Karpas-422 (cell line): ENCODE data around the gene LENG8. TPM values are rescaled to one million over a fixed set of nuclear protein-coding genes. Genes with fewer than 3 reads are reported as not detected.
A peak's percentile ranks its signal among the peaks of the same experiment; 100 is the strongest.
"Not testable (repeated sequence)": the region's sequence is repeated elsewhere in the genome, so short reads cannot be mapped to it uniquely, and the experiment has no call there.

Experiments used
- DNase-seq: peaks from one replicate; pipeline ENCODE4 v3.0.0-alpha.2; 2015
- H2AFZ ChIP-seq: fragments of 200-600 bp; sonication (generic); 2 replicates; pipeline ENCODE4 v1.6.1; 2014; ENCODE audit warnings: antibody characterized with exemption, low read length, mixed read lengths
- H3K27ac ChIP-seq: fragments of 200-600 bp; sonication (generic); 2 replicates; pipeline ENCODE4 v1.5.1; 2014; ENCODE audit warnings: mild to moderate bottlenecking, low read length, moderate library complexity
- H3K27me3 ChIP-seq: fragments of 200-600 bp; sonication (generic); 2 replicates; pipeline ENCODE4 v1.6.1; 2014; ENCODE audit warnings: low read length, mixed read lengths
- H3K36me3 ChIP-seq: fragments of 200-600 bp; sonication (generic); 2 replicates; pipeline ENCODE4 v1.6.1; 2014; ENCODE audit warnings: low read length, mixed read lengths; ENCODE audit not compliant: insufficient read depth
- H3K4me1 ChIP-seq: fragments of 200-600 bp; sonication (generic); 2 replicates; pipeline ENCODE4 v1.6.1; 2014; ENCODE audit warnings: mild to moderate bottlenecking, low read length, mixed read lengths
- H3K4me2 ChIP-seq: fragments of 200-600 bp; sonication (generic); 2 replicates; pipeline ENCODE4 v1.6.1; 2014; ENCODE audit warnings: low read length, low read depth, mild to moderate bottlenecking; ENCODE audit not compliant: poor library complexity, severe bottlenecking
- H3K4me3 ChIP-seq: fragments of 200-600 bp; sonication (generic); 2 replicates; pipeline ENCODE4 v1.5.1; 2014; ENCODE audit warnings: mild to moderate bottlenecking, antibody characterized with exemption, low read length, mixed read lengths
- H3K79me2 ChIP-seq: fragments of 200-600 bp; sonication (generic); 2 replicates; pipeline ENCODE4 v1.6.1; 2014; ENCODE audit warnings: mild to moderate bottlenecking, low read length, mixed read lengths
- H3K9ac ChIP-seq: fragments of 200-600 bp; sonication (generic); 2 replicates; pipeline ENCODE4 v1.6.0; 2014; ENCODE audit warnings: low read length
- H3K9me2 ChIP-seq: fragments of 200-600 bp; sonication (generic), shearing (Covaris generic); replicated peaks from 2 replicates; pipeline ENCODE4 v1.6.0; 2014; ENCODE audit warnings: mild to moderate bottlenecking, low read length, moderate library complexity; ENCODE audit not compliant: insufficient read depth
- H3K9me3 ChIP-seq: fragments of 300-700, 200-600 bp; sonication (generic); 2 replicates; pipeline ENCODE4 v1.6.1; 2014; ENCODE audit warnings: low read length, mixed read lengths
- H4K20me1 ChIP-seq: fragments of 200-600 bp; sonication (generic); 2 replicates; pipeline ENCODE4 v1.6.1; 2014; ENCODE audit warnings: mild to moderate bottlenecking, antibody characterized with exemption, low read length, low read depth; ENCODE audit not compliant: insufficient read depth
- total RNA-seq: library from RNA; depleted of rRNA; stranded (reverse); fragments of >200 nt; shearing (Covaris generic); gene quantifications from 2 replicates; pipeline ENCODE4 v1.2.3, GENCODE V29; 2014; ENCODE audit warnings: low replicate concordance

The LENG8 gene
- total RNA-seq, 1 experiment from 2014 or later: 88.3 TPM

DNA sequence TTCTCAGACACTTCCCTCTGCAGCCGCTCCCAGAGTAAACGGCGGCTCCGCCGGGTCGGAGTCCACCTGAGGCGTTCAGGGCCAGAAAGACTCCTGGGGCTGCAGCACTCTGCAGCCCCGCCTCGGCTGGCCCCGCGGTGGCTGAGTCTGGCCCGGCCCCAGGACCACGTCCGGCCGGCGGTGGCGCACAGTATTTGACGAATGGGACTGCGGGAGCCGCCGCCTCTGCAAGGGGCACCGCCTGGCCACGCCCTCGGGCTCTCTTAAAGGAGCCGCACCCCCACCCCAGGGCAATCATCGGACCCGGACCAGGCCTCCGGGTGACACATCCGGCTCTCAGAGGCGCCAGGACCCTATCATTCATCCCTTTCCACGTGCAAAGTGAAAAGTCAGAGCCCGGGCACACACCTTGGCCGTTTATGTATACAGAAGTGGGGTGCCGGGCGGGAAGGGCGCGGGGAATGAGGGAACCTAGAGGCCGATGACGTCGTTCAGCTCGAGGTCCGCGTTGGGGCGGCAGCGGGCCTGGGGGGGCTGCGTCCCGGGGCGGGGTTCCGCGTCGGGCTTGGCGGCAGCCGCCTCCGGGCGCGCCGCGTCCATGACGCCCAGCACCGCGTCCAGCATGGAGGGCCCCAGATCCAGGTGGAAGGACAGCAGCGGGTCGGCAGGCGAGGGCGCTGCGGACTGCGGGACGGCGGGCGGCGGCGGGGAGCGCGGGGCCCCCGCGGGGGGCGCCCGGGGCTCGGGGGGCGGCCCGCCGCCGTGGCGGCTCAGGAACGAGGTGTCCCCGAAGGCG, 15.8 kb downstream of the LENG8 start:
- H3K4me3 ChIP-seq: peak overlapping the region; percentile 74
- 0 out of 2 replicates have a peak, but pooled peaks cover 20% of the 10 kb centered on the region for H3K36me3 ChIP-seq
- no peaks in the 10 kb centered on the region for H3K27me3 ChIP-seq
- peak; percentile 96 for DNase-seq
- H3K9me3 ChIP-seq: no peaks in the 10 kb centered on the region; the same call in 1 of the 2 replicates
- peak overlapping the region; percentile 93 for H3K27ac ChIP-seq
- peak overlapping the region; percentile 66 for H3K4me2 ChIP-seq
- H2AFZ ChIP-seq: peak overlapping the region; percentile 68; the same call in 1 of the 2 replicates
- H3K9me2 ChIP-seq: no peaks in the 10 kb centered on the region
- H3K4me1 ChIP-seq: peaks cover 29% of the 10 kb centered on the region
- H3K9ac ChIP-seq: peak overlapping the region; percentile 84
- no peaks in the 10 kb centered on the region for H3K79me2 ChIP-seq
- H4K20me1 ChIP-seq: peaks cover 4% of the 10 kb centered on the region; the same call in 1 of the 2 replicates

DNA sequence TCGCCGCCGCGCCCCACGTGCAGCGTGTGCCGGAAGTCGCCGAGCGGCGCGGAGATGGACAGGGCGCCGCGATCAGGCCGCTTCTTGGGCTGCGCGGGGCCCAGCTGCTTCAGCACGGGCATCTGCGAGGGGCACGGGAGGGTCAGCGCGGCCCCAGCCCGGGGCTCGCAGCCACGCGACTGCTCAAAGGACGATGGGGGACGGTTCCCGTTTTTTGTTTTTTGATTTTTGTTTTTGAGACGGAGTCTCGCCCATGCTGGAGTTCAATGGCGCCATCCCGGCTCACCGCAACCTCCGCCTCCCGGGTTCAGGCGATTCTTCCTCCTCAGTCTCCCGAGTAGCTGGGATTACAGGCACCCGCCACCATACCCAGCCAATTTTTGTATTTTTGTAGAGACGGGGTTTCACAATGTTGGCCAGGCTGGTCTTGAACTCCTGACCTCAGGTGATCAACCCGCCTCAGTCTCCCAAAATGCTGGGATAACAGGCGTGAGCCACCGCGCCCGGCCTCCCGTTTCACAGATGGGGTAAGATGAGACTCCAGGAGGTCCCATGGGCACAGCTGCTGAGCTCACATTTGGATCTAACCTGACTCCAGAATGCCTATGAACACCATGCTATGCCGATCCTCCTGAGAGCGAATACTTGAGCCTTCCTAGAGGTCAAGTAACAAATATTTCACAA, 16.6 kb downstream of the LENG8 start:
- H3K9me3 ChIP-seq: no peaks in the 10 kb centered on the region; the same call in 1 of the 2 replicates
- H4K20me1 ChIP-seq: 0 out of 2 replicates have a peak, but pooled peaks cover 4% of the 10 kb centered on the region
- H3K27ac ChIP-seq: no peak overlapping the region
- H3K36me3 ChIP-seq: 0 out of 2 replicates have a peak, but pooled peaks cover 20% of the 10 kb centered on the region
- H3K27me3 ChIP-seq: no peaks in the 10 kb centered on the region
- no peak for DNase-seq
- H3K4me2 ChIP-seq: no peak overlapping the region
- peaks cover 29% of the 10 kb centered on the region for H3K4me1 ChIP-seq
- no peaks in the 10 kb centered on the region for H3K79me2 ChIP-seq
- H3K9me2 ChIP-seq: no peaks in the 10 kb centered on the region
- H3K4me3 ChIP-seq: no peak overlapping the region
- H2AFZ ChIP-seq: no peak overlapping the region
- H3K9ac ChIP-seq: no peak overlapping the region

- H3K4me3 ChIP-seq, H3K27me3 ChIP-seq, H2AFZ ChIP-seq, H3K27ac ChIP-seq, H3K9ac ChIP-seq, H3K9me3 ChIP-seq, H3K9me2 ChIP-seq, DNase-seq, H3K4me2 ChIP-seq, H4K20me1 ChIP-seq, H3K79me2 ChIP-seq: not testable (repeated sequence)
- H3K36me3 ChIP-seq: 0 out of 2 replicates have a peak, but pooled peaks cover 16% of the 10 kb centered on the region
- peaks cover 29% of the 10 kb centered on the region for H3K4me1 ChIP-seq
Observed at GRCh38 chr19:54466110-54466480, 17.1 kb downstream of the LENG8 start.

GRCh38 chr19:54469496-54469934, 20.5 kb downstream of the LENG8 start:
- no peak overlapping the region for H3K27ac ChIP-seq
- no peak for DNase-seq
- H3K9ac ChIP-seq: no peak overlapping the region
- no peaks in the 10 kb centered on the region for H3K9me3 ChIP-seq
- no peak overlapping the region for H3K4me2 ChIP-seq
- H3K9me2 ChIP-seq: no peaks in the 10 kb centered on the region
- no peaks in the 10 kb centered on the region for H3K36me3 ChIP-seq
- no peak overlapping the region for H3K4me3 ChIP-seq
- no peaks in the 10 kb centered on the region for H3K79me2 ChIP-seq
- peaks cover 3% of the 10 kb centered on the region for H3K4me1 ChIP-seq
- no peaks in the 10 kb centered on the region for H4K20me1 ChIP-seq
- no peak overlapping the region for H2AFZ ChIP-seq
- no peaks in the 10 kb centered on the region for H3K27me3 ChIP-seq

GRCh38 chr19:54470276-54470887, 21.4 kb downstream of the LENG8 start:
- Histone ChIP-seq H4K20me1 (no peaks in the 10 kb centered on the region), H3K36me3 (no peaks in the 10 kb centered on the region), H3K27me3 (no peaks in the 10 kb centered on the region), H3K4me3 (no peak overlapping the region), H2AFZ (no peak overlapping the region), H3K9me3 (no peaks in the 10 kb centered on the region), H3K9ac (no peak overlapping the region), H3K4me1 (no peaks in the 10 kb centered on the region), H3K79me2 (no peaks in the 10 kb centered on the region), H3K4me2 (no peak overlapping the region), H3K27ac (no peak overlapping the region), H3K9me2 (no peaks in the 10 kb centered on the region)
- DNase-seq: no peak

- Histone ChIP-seq H3K4me2 (no peak overlapping the region), H3K9me3 (no peaks in the 10 kb centered on the region), H3K4me1 (no peaks in the 10 kb centered on the region), H3K79me2 (no peaks in the 10 kb centered on the region), H3K27ac (no peak overlapping the region), H3K36me3 (no peaks in the 10 kb centered on the region), H4K20me1 (no peaks in the 10 kb centered on the region), H2AFZ (no peak overlapping the region), H3K9me2 (no peaks in the 10 kb centered on the region), H3K27me3 (no peaks in the 10 kb centered on the region), H3K9ac (no peak overlapping the region), H3K4me3 (no peak overlapping the region)
- DNase-seq: no peak
Observed at GRCh38 chr19:54470991-54471782, 22.2 kb downstream of the LENG8 start.

DNA sequence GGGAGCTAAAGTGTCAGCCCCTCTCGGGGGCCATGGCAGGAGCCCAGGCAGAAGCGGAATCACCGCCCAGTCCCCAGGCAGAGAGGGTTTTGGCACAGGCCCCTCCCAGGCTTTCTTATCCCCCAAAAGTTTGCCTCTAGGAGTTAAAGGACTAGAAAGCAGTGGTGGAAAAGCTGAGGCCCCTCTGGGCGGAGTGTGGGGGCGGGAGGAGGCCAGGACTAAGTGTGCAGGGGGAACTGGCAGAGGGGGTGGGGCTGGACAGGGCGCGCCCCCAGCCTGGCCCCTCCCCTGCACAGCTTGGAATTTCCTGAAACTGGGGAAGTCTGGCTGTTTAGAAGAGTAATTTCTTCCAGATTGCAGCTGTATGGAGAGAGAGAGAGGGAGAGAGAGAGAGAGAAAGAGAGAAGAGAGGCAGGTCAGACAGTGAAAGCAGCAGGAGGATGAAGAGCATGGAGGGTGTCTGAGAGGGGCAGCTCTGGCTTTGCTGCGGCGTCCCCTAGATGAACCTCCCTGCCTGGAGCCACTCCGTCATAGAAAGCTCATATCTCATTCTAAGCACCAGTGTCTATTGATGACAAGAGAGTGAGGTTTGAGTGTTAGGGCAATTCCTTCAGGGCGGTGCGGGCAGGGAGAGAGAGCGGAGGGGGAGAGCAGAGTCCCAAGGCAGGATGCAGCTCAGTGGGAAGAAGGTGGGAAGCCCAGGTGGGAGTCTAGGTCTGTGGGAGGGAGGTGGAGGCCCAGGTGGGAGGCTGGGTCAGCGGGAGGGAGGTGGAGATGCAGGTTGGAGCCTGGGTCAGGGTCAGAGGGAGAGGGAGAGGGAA, 24.3 kb downstream of the LENG8 start, which contains the start of gene CDC42EP5:
TSS of gene CDC42EP5 (minus strand) at position 226 of the 821 bp plus-strand sequence. CDS start 7,749 bp downstream, outside the sequence.
- Histone ChIP-seq H3K9me2 (no peaks in the 10 kb centered on the region), H3K27me3 (no peaks in the 10 kb centered on the region), H3K4me1 (no peaks in the 10 kb centered on the region), H2AFZ (no peak within 1 kb of the TSS), H3K9ac (no peak within 1 kb of the TSS), H3K9me3 (no peaks in the 10 kb centered on the region), H4K20me1 (no peaks in the 10 kb centered on the region), H3K79me2 (no peaks in the 10 kb centered on the region), H3K27ac (no peak within 1 kb of the TSS), H3K4me3 (no peak within 1 kb of the TSS), H3K36me3 (no peaks in the 10 kb centered on the region), H3K4me2 (no peak within 1 kb of the TSS)
- no peak for DNase-seq
